Measurements from ENCODE around the gene SPSB2. TPM values are rescaled to one million over a fixed set of nuclear protein-coding genes. Genes with fewer than 3 reads are reported as not detected.

The SPSB2 gene
- total and polyA plus RNA-seq, 9 of the 15 experiments (the other 6 are each of a cell fraction or from before 2014, with no cell fraction given), result 0.10 to 10.6 (median 1.9) TPM

DNA sequence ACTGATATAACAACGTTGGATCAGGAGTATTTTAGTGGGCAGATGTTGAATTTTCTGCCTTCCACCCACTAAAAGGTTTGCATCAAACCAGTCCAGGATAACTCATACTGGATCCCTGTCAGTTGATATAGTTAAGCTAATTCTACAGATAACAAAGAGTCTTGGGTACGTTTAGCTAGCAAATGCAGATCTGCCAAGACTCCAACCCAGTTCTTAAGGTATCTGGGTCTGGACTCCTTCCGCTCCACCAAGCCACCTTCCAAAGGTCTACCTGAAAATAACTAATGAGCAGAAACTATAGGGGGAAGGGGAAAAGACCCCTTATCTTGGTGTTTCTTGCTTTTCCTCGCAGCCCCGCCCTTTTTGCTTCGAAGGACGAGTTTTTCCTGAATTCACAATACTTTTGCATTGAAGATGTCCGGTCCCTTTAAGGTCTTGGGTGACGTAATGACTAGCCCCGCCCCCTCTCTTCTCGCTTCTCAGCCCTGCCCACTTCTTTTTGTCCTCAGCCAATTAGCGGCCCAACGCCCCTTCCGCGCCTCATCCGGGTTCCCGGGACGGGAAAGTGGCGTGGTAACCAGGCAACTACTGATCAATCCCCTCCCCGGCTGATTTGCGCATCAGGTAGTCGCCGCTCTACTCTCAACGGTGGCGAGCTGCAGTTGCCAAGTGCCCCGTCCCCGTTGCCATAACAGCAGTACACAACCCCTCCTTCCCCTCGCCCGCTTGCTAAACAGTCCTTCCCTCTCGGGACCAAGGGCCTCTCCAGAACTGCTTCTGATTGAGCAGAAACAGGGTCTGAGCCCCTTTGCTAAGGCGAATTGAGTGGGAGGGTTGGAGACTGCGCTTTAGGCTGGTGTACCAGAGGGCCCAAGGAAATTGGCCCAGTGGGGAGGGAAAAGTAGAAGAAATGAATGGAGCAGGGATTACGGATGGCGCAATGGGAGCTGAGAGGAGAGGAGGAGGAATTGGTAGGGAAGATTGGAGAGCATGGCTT lies 31.5 kb upstream of the SPSB2 start, which contains the start of gene LRRC23 (continued):
- no peak for TF ChIP-seq ZNF57 (CRISPR knock-in tag; IDR thresholded peaks at IDR 0.05)
- TF ChIP-seq XRCC5 (IDR thresholded peaks at IDR 0.05; ENCODE audit: low read depth, low read length), result 0 out of 2 replicates have a peak, but pooled peaks have one; percentile 24
- TF ChIP-seq ZBTB11 (CRISPR knock-in tag; IDR thresholded peaks at IDR 0.05), result no peak
- TF ChIP-seq FOXP1 (CRISPR knock-in tag; IDR thresholded peaks at IDR 0.05), result no peak
- TF ChIP-seq, protein P1, sequence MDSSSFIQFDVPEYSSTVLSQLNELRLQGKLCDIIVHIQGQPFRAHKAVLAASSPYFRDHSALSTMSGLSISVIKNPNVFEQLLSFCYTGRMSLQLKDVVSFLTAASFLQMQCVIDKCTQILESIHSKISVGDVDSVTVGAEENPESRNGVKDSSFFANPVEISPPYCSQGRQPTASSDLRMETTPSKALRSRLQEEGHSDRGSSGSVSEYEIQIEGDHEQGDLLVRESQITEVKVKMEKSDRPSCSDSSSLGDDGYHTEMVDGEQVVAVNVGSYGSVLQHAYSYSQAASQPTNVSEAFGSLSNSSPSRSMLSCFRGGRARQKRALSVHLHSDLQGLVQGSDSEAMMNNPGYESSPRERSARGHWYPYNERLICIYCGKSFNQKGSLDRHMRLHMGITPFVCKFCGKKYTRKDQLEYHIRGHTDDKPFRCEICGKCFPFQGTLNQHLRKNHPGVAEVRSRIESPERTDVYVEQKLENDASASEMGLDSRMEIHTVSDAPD (CRISPR knock-in tag; IDR thresholded peaks at IDR 0.05), result no peak
- TF ChIP-seq NUFIP1 (IDR thresholded peaks at IDR 0.05; ENCODE audit: partially characterized antibody), result no peak
- peak; percentile 99 for TF ChIP-seq ATF7 (IDR thresholded peaks at IDR 0.05)
- TF ChIP-seq, protein P2, sequence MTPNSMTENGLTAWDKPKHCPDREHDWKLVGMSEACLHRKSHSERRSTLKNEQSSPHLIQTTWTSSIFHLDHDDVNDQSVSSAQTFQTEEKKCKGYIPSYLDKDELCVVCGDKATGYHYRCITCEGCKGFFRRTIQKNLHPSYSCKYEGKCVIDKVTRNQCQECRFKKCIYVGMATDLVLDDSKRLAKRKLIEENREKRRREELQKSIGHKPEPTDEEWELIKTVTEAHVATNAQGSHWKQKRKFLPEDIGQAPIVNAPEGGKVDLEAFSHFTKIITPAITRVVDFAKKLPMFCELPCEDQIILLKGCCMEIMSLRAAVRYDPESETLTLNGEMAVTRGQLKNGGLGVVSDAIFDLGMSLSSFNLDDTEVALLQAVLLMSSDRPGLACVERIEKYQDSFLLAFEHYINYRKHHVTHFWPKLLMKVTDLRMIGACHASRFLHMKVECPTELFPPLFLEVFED (CRISPR knock-in tag; conservative IDR thresholded peaks at IDR 0.05), result 0 out of 2 replicates have a peak, but pooled peaks have one; percentile 29
- TF ChIP-seq ZNF551 (CRISPR knock-in tag; IDR thresholded peaks at IDR 0.05), result no peak
- TF ChIP-seq ESRRB (CRISPR knock-in tag; IDR thresholded peaks at IDR 0.05; ENCODE audit: borderline replicate concordance), result no peak
- no peak for TF ChIP-seq ZNF586 (CRISPR knock-in tag; conservative IDR thresholded peaks at IDR 0.05)
- TF ChIP-seq CBX2 (IDR thresholded peaks at IDR 0.05; ENCODE audit: insufficient read depth, low read length, poor library complexity, severe bottlenecking), result no peak
- no peak for TF ChIP-seq CTBP1 (IDR thresholded peaks at IDR 0.05; ENCODE audit: borderline replicate concordance)
- no peak for TF ChIP-seq BRF1 (IDR thresholded peaks at IDR 0.05; ENCODE audit: borderline replicate concordance, extremely low read depth, insufficient read length)
- no peak for TF ChIP-seq SPI1 (IDR thresholded peaks at IDR 0.05; ENCODE audit: borderline replicate concordance, low read depth, low read length)
- no peak for TF ChIP-seq ZBTB26 (CRISPR knock-in tag; IDR thresholded peaks at IDR 0.05)
- no peak for TF ChIP-seq CHD2 (IDR thresholded peaks at IDR 0.05; ENCODE audit: low read depth, low read length)
- TF ChIP-seq SMARCB1 (IDR thresholded peaks at IDR 0.05; ENCODE audit: insufficient read length, low read depth), result no peak

Data from K562 (cell line).